H9 (cell line): ENCODE results near the gene SPTA1. TPM values are rescaled to one million over a fixed set of nuclear protein-coding genes. Genes with fewer than 3 reads are reported as not detected.

ENCODE experiments used
- DNase-seq: peaks from one replicate; pipeline ENCODE4 v3.0.0-alpha.2; 2017
- H2AFZ ChIP-seq: one replicate; pipeline ENCODE4 v1.6.1; 2013; ENCODE audit warnings: mild to moderate bottlenecking, low read length, control low read depth, moderate library complexity
- H2AK5ac ChIP-seq: 2 replicates; pipeline ENCODE4 v1.6.1; 2013; ENCODE audit warnings: low read length, control low read depth, mixed read lengths; ENCODE audit not compliant: insufficient read length
- H2BK120ac ChIP-seq: one replicate; pipeline ENCODE4 v1.6.1; 2013; ENCODE audit warnings: low read depth, mild to moderate bottlenecking, low read length, control low read depth, inconsistent platforms; ENCODE audit not compliant: poor library complexity, severe bottlenecking
- H2BK12ac ChIP-seq: 2 replicates; pipeline ENCODE4 v1.6.1; 2013; ENCODE audit warnings: low read length, control low read depth, mixed read lengths, low read depth; ENCODE audit not compliant: insufficient read length
- H2BK15ac ChIP-seq: 2 replicates; pipeline ENCODE4 v1.6.1; 2013; ENCODE audit warnings: low read depth, low read length, control low read depth
- H2BK20ac ChIP-seq: one replicate; pipeline ENCODE4 v1.6.1; 2013; ENCODE audit warnings: low read depth, mild to moderate bottlenecking, low read length, control low read depth, inconsistent platforms; ENCODE audit not compliant: poor library complexity, severe bottlenecking
- H2BK5ac ChIP-seq: 2 replicates; pipeline ENCODE4 v1.6.1; 2013; ENCODE audit warnings: low read length, control low read depth, mixed read lengths; ENCODE audit not compliant: insufficient read length
- H3K14ac ChIP-seq: 2 replicates; pipeline ENCODE4 v1.6.1; 2013; ENCODE audit warnings: low read length, control low read depth; ENCODE audit not compliant: insufficient read depth
- H3K18ac ChIP-seq: 2 replicates; pipeline ENCODE4 v1.6.1; 2013; ENCODE audit warnings: low read depth, mild to moderate bottlenecking, mixed read lengths, low read length, control low read depth; ENCODE audit not compliant: insufficient read length
- H3K23ac ChIP-seq: 2 replicates; pipeline ENCODE4 v1.6.1; 2013; ENCODE audit warnings: low read length, control low read depth, mixed read lengths, low read depth; ENCODE audit not compliant: insufficient read length
- H3K23me2 ChIP-seq: 2 replicates; pipeline ENCODE4 v1.6.1; 2013; ENCODE audit warnings: low read depth, mild to moderate bottlenecking, mixed read lengths, low read length, control low read depth; ENCODE audit not compliant: insufficient read length, poor library complexity, severe bottlenecking
- H3K27ac ChIP-seq: 2 replicates; pipeline ENCODE4 v1.5.1; 2013; ENCODE audit warnings: low read length, control low read depth, mixed read lengths, low read depth; ENCODE audit not compliant: insufficient read length
- H3K27me3 ChIP-seq: 2 replicates; pipeline ENCODE4 v1.6.1; 2013; ENCODE audit warnings: low read length, control low read depth, inconsistent platforms; ENCODE audit not compliant: insufficient read depth
- H3K4ac ChIP-seq: 2 replicates; pipeline ENCODE4 v1.6.1; 2013; ENCODE audit warnings: low read depth, mild to moderate bottlenecking, control low read depth, inconsistent platforms, low read length, moderate library complexity
- H3K4me1 ChIP-seq: 2 replicates; pipeline ENCODE4 v1.6.1; 2013; ENCODE audit warnings: low read length, control low read depth, inconsistent platforms; ENCODE audit not compliant: insufficient read depth
- H3K4me2 ChIP-seq: 2 replicates; pipeline ENCODE4 v1.6.1; 2013; ENCODE audit warnings: low read length, control low read depth, mixed read lengths; ENCODE audit not compliant: insufficient read length, insufficient read depth
- H3K56ac ChIP-seq: 2 replicates; pipeline ENCODE4 v1.6.1; 2013; ENCODE audit warnings: low read depth, mild to moderate bottlenecking, mixed read lengths, low read length, control low read depth; ENCODE audit not compliant: insufficient read length
- H3K79me1 ChIP-seq: 2 replicates; pipeline ENCODE4 v1.6.1; 2013; ENCODE audit warnings: low read depth, mild to moderate bottlenecking, moderate library complexity, low read length, control low read depth, inconsistent platforms; ENCODE audit not compliant: insufficient read depth, poor library complexity, severe bottlenecking
- H3K79me2 ChIP-seq: 2 replicates; pipeline ENCODE4 v1.6.1; 2013; ENCODE audit warnings: low read length, control low read depth, inconsistent platforms; ENCODE audit not compliant: insufficient read depth
- H3K9ac ChIP-seq: 2 replicates; pipeline ENCODE4 v1.6.1; 2013; ENCODE audit warnings: low read length, control low read depth, mixed read lengths; ENCODE audit not compliant: insufficient read length; ENCODE audit errors: extremely low read depth
- H3K9me3 ChIP-seq: one replicate; pipeline ENCODE4 v1.6.1; 2013; ENCODE audit warnings: low read depth, low read length, inconsistent platforms; ENCODE audit not compliant: control insufficient read depth
- H3T11ph ChIP-seq: one replicate; pipeline ENCODE4 v1.6.1; 2013; ENCODE audit warnings: mild to moderate bottlenecking, low read length, control low read depth, inconsistent platforms
- H4K20me1 ChIP-seq: one replicate; pipeline ENCODE4 v1.6.1; 2013; ENCODE audit not compliant: control insufficient read depth, insufficient read length, insufficient read depth
- H4K5ac ChIP-seq: 2 replicates; pipeline ENCODE4 v1.6.1; 2013; ENCODE audit warnings: low read depth, mild to moderate bottlenecking, mixed read lengths, low read length, control low read depth; ENCODE audit not compliant: insufficient read length
- H4K8ac ChIP-seq: replicated peaks from 2 replicates; pipeline ENCODE4 v1.6.1; 2013; ENCODE audit warnings: low read length, control low read depth, mixed read lengths, low read depth; ENCODE audit not compliant: insufficient read length
- H4K91ac ChIP-seq: 2 replicates; pipeline ENCODE4 v1.6.1; 2013; ENCODE audit warnings: low read depth, mild to moderate bottlenecking, moderate library complexity, mixed read lengths, low read length, control low read depth; ENCODE audit not compliant: insufficient read length
- H3K27ac Mint-ChIP-seq, 3 experiments: 2 replicates in 2 of 3; 3 replicates in 1 of 3; pipeline ENCODE4 v1.8.0; 2020 to 2021; ENCODE audit warnings: mixed read lengths in 3 of 3, mild to moderate bottlenecking in 1 of 3, moderate library complexity in 1 of 3
- H3K27me3 Mint-ChIP-seq: 2 replicates; pipeline ENCODE4 v1.8.0; 2021; ENCODE audit warnings: low read depth, mild to moderate bottlenecking, moderate library complexity, mixed read lengths
- H3K36me3 Mint-ChIP-seq, 3 experiments: 2 replicates in 2 of 3; 3 replicates in 1 of 3; pipeline ENCODE4 v1.8.0; 2020 to 2021; ENCODE audit warnings: low read depth in 3 of 3, mixed read lengths in 3 of 3; ENCODE audit not compliant: insufficient read depth in 1 of 3
- H3K4me1 Mint-ChIP-seq, 2 experiments: 2 replicates each; pipeline ENCODE4 v1.8.0; 2020; ENCODE audit warnings: mixed read lengths in 2 of 2
- H3K4me3 Mint-ChIP-seq, 2 experiments: 2 replicates in 1 of 2; 3 replicates in 1 of 2; pipeline ENCODE4 v1.8.0; 2020 to 2021; ENCODE audit warnings: mild to moderate bottlenecking in 2 of 2, mixed read lengths in 2 of 2, moderate library complexity in 1 of 2
- H3K9me3 Mint-ChIP-seq, 2 experiments: 2 replicates in 1 of 2; 3 replicates in 1 of 2; pipeline ENCODE4 v1.8.0; 2020; ENCODE audit warnings: mild to moderate bottlenecking in 2 of 2, mixed read lengths in 2 of 2, moderate library complexity in 1 of 2
- WGBS: extraction: QIAGEN DNeasy Blood & Tissue Kit; methylation state at CpG from one replicate; pipeline ENCODE4 v1.1.7; 2013; ENCODE audit warnings: missing lambda C conversion rate, low lambda C conversion rate, mixed read lengths; ENCODE audit not compliant: insufficient read length; ENCODE audit errors: extremely low coverage; 5-methylcytosine and 5-hydroxymethylcytosine counted together
- total RNA-seq: library from RNA; stranded (reverse); gene quantifications from 2 replicates; pipeline ENCODE4 v1.2.1, GENCODE V29; 2021
- TF ChIP-seq, protein P1 (sequence below): fragments of 200-600 bp; sonication (generic); conservative IDR thresholded peaks from 3 replicates; pipeline ENCODE4 v1.8.0; 2021; ENCODE audit warnings: antibody characterized with exemption, mild to moderate bottlenecking

The SPTA1 gene
- total RNA-seq, 1 experiment from 2014 or later = not detected

DNA sequence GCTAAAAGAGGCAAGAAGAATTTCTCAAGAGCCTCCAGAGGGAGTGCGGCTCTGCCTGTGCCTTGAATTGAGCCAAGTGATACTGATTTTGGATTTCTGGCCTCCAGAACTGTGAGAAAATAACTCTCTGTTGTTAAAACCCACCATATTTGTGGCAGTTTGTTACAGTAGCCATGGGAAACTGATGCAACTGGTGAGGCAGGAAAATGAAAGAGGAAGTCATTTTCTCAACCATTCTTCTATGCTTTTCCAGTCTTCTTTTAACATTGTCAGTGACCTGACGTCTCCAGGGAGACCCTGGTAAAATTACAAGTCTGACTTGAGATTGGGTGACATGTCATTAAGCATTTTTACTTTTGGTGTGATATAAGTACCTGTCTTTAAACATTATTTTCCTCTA, 121.9 kb downstream of the SPTA1 start:
- Histone ChIP-seq H3K23me2 (no peaks in the 10 kb centered on the region), H3K4ac (no peak overlapping the region), H3K14ac (no peak overlapping the region), H2AFZ (no peak overlapping the region), H2BK5ac (no peak overlapping the region), H3K4me1 (no peaks in the 10 kb centered on the region), H3K27ac (no peak overlapping the region), H2BK20ac (no peak overlapping the region), H2AK5ac (no peak overlapping the region), H2BK15ac (no peak overlapping the region), H2BK120ac (no peak overlapping the region), H3K9me3 (no peaks in the 10 kb centered on the region), H3K9ac (no peak overlapping the region), H3K23ac (no peak overlapping the region), H4K5ac (no peak overlapping the region), H2BK12ac (no peak overlapping the region), H4K8ac (no peak overlapping the region), H3K27me3 (no peaks in the 10 kb centered on the region), H3K79me2 (no peaks in the 10 kb centered on the region), H3K56ac (no peak overlapping the region), H3T11ph (no peak overlapping the region), H3K4me2 (no peak overlapping the region), H3K18ac (no peak overlapping the region), H4K91ac (no peak overlapping the region), H4K20me1 (no peaks in the 10 kb centered on the region), H3K79me1 (no peaks in the 10 kb centered on the region)
- H3K9me3 Mint-ChIP-seq = no peaks in the 10 kb centered on the region
- no peaks in the 10 kb centered on the region for H3K36me3 Mint-ChIP-seq
- WGBS = no CpG with 5 or more reads among the region's 2 CpGs
- no peak for DNase-seq
- TF ChIP-seq, protein P1, sequence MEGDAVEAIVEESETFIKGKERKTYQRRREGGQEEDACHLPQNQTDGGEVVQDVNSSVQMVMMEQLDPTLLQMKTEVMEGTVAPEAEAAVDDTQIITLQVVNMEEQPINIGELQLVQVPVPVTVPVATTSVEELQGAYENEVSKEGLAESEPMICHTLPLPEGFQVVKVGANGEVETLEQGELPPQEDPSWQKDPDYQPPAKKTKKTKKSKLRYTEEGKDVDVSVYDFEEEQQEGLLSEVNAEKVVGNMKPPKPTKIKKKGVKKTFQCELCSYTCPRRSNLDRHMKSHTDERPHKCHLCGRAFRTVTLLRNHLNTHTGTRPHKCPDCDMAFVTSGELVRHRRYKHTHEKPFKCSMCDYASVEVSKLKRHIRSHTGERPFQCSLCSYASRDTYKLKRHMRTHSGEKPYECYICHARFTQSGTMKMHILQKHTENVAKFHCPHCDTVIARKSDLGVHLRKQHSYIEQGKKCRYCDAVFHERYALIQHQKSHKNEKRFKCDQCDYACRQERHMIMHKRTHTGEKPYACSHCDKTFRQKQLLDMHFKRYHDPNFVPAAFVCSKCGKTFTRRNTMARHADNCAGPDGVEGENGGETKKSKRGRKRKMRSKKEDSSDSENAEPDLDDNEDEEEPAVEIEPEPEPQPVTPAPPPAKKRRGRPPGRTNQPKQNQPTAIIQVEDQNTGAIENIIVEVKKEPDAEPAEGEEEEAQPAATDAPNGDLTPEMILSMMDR = no peak
- no peaks in the 10 kb centered on the region for H3K27me3 Mint-ChIP-seq
- H3K4me3 Mint-ChIP-seq = no peak overlapping the region
- H3K4me1 Mint-ChIP-seq = no peaks in the 10 kb centered on the region
- no peak overlapping the region for H3K27ac Mint-ChIP-seq
